Gastroesophageal sphincter (tissue), 4 donors: ENCODE measurements around the gene SERPINB10. TPM values are rescaled to one million over a fixed set of nuclear protein-coding genes. Genes with fewer than 3 reads are reported as not detected.

ENCODE experiments used
- ATAC-seq: fragments of 150-250 bp; one replicate; pipeline ENCODE4 v1.9.1; 2016; ENCODE audit warnings: mild to moderate bottlenecking, moderate library complexity
- H3K27ac ChIP-seq, 4 donors: fragments of 200-600 bp; sonication (generic) in 3 of 4; 1 replicate in 3 of 4; 2 replicates in 1 of 4; pipeline ENCODE4 v1.5.1; 2016 to 2019
- H3K27me3 ChIP-seq: fragments of 200-600 bp; sonication (generic); one replicate; pipeline ENCODE4 v1.5.1; 2019
- H3K36me3 ChIP-seq, 2 donors: fragments of 200-600 bp; sonication (generic); one replicate each; pipeline ENCODE4 v1.5.1; 2019; ENCODE audit warnings: control low read depth in 1 of 2
- H3K4me1 ChIP-seq, 3 donors: fragments of 200-600 bp; sonication (generic); 1 replicate in 2 of 3; 2 replicates in 1 of 3; pipeline ENCODE4 v1.5.1; 2016 to 2019; ENCODE audit warnings: control low read depth in 2 of 3
- H3K4me3 ChIP-seq, 2 donors: fragments of 200-600 bp; sonication (generic); one replicate each; pipeline ENCODE4 v1.5.1; 2019; ENCODE audit warnings: mild to moderate bottlenecking in 1 of 2, moderate library complexity in 1 of 2
- H3K9me3 ChIP-seq, 3 donors: fragments of 200-600 bp; sonication (generic); one replicate each; pipeline ENCODE4 v1.5.1; 2017 to 2019; ENCODE audit warnings: control low read depth in 2 of 3
- EP300 ChIP-seq: sonication (generic); formaldehyde crosslinking; IDR thresholded peaks from one replicate; pipeline ENCODE4 v1.6.1; 2017; ENCODE audit warnings: antibody characterized with exemption, mild to moderate bottlenecking
- POLR2A ChIP-seq, 2 donors: fragments of 450-650 bp; IDR thresholded peaks; one replicate each; pipeline ENCODE4 v1.6.1; 2017; ENCODE audit warnings: antibody characterized with exemption in 2 of 2, mild to moderate bottlenecking in 2 of 2, moderate library complexity in 1 of 2
- POLR2AphosphoS5 ChIP-seq: sonication (generic); formaldehyde crosslinking; IDR thresholded peaks from one replicate; pipeline ENCODE4 v1.6.1; 2017; ENCODE audit warnings: antibody characterized with exemption
- WGBS, 2 donors: methylation state at CpG; one replicate each; pipeline ENCODE4 v1.1.5; 2018; ENCODE audit warnings: low coverage in 1 of 2; 5-methylcytosine and 5-hydroxymethylcytosine counted together
- total RNA-seq, 4 donors: library from RNA; depleted of rRNA; stranded (reverse); fragments of >200 nt; gene quantifications; one replicate each; pipeline ENCODE4 v1.1.0, GENCODE V29; 2016
- TF ChIP-seq, protein P1 (sequence below), 4 experiments: fragments of 200-600 bp in 2 of 4; fragments of 450-650 bp in 2 of 4; sonication (generic) in 1 of 4; IDR thresholded peaks; one replicate each; pipeline ENCODE4 v1.5.1; 2017 to 2019; ENCODE audit warnings: antibody characterized with exemption in 4 of 4, mild to moderate bottlenecking in 2 of 4, moderate library complexity in 2 of 4

The SERPINB10 gene
- total RNA-seq, 4 donors from 2014 or later: 2.0 TPM; not detected in 3

DNA sequence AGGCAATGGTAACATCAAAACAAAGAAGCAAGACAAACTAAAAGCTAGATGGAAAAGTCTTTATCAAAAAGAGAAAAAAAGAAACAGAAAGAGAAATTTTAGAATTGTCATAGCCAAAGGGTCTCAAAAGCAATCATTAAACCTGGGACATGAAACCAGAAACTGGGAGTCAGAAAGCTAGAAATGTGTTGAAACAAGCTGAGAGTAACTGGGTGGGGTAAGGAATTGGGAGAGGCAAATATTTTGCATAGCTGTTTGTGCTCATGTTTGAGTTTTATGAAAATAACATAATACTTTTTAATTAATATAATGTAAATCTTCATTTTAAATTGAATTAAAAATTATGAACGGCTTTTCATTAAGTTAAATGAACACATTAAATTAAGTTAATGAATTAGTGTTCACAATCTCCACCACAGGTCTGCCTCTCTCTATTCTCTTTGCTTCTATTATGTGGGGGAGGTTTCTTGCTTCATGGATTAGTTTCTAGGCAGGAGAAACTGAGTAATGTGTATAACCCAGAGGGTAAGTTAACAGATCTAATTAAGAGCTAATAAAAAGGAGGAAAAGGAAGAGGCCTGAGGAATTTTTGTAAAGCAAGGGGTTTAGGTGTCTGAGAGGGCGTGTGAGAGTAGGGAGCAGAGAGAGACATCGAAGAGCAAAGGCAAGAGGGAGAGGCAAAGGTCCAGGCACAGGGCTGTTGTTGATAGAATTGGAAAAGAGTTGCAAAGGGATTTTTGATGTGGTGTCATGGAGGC lies 40.2 kb upstream of the SERPINB10 start:
- WGBS, 2 donors: 67 to 76% methylated on average over 2 to 3 of the region's 3 CpGs
- H3K4me3 ChIP-seq: no peak overlapping the region
- TF ChIP-seq EP300: no peak
- TF ChIP-seq, protein P1, sequence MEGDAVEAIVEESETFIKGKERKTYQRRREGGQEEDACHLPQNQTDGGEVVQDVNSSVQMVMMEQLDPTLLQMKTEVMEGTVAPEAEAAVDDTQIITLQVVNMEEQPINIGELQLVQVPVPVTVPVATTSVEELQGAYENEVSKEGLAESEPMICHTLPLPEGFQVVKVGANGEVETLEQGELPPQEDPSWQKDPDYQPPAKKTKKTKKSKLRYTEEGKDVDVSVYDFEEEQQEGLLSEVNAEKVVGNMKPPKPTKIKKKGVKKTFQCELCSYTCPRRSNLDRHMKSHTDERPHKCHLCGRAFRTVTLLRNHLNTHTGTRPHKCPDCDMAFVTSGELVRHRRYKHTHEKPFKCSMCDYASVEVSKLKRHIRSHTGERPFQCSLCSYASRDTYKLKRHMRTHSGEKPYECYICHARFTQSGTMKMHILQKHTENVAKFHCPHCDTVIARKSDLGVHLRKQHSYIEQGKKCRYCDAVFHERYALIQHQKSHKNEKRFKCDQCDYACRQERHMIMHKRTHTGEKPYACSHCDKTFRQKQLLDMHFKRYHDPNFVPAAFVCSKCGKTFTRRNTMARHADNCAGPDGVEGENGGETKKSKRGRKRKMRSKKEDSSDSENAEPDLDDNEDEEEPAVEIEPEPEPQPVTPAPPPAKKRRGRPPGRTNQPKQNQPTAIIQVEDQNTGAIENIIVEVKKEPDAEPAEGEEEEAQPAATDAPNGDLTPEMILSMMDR (IDR thresholded peaks at IDR 0.05): no peak
- no peak for TF ChIP-seq POLR2A (IDR thresholded peaks at IDR 0.05)
- no peak for TF ChIP-seq POLR2AphosphoS5
- H3K27ac ChIP-seq: no peak overlapping the region
- H3K4me1 ChIP-seq: no peaks in the 10 kb centered on the region
- no peaks in the 10 kb centered on the region for H3K9me3 ChIP-seq
- no peaks in the 10 kb centered on the region for H3K36me3 ChIP-seq
- H3K27me3 ChIP-seq: no peaks in the 10 kb centered on the region
- ATAC-seq: no peak

DNA sequence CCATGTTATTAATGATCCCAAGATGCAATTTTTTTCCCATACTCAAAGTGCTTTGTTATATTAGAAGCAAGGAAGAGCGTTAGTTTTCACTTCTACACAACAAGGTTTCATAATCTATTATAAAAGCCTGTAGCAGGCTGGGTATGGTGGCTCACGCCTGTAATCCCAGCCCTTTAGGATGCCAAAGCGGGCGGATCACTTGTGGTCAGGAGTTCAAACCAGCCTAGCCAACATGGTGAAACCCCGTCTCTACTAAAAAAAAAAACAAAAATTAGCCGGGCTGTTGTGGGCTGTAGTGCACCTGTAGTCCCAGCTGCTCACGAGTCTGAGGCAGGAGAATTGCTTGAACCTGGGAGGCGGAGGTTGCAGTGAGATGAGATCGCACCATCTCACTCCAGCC lies 39.2 kb upstream of the SERPINB10 start:
- no peak for ATAC-seq
- no peak overlapping the region for H3K27ac ChIP-seq
- no peak overlapping the region for H3K4me3 ChIP-seq
- TF ChIP-seq, protein P1 (IDR thresholded peaks at IDR 0.05): no peak
- TF ChIP-seq POLR2A (IDR thresholded peaks at IDR 0.05) (no peak), EP300 (no peak), POLR2AphosphoS5 (no peak)
- no peaks in the 10 kb centered on the region for H3K4me1 ChIP-seq
- no peaks in the 10 kb centered on the region for H3K27me3 ChIP-seq
- no peaks in the 10 kb centered on the region for H3K36me3 ChIP-seq
- H3K9me3 ChIP-seq: no peaks in the 10 kb centered on the region
- WGBS, 2 donors: 83 to 85% methylated on average over 6 to 9 of the region's 9 CpGs

- Histone ChIP-seq H3K27ac (no peak overlapping the region), H3K4me1 (no peaks in the 10 kb centered on the region), H3K27me3 (no peaks in the 10 kb centered on the region), H3K4me3 (no peak overlapping the region), H3K9me3 (no peaks in the 10 kb centered on the region), H3K36me3 (no peaks in the 10 kb centered on the region)
- 70 to 76% methylated on average over 6 to 8 of the region's 9 CpGs for WGBS, 2 donors
- no peak for ATAC-seq
- TF ChIP-seq, protein P1 (IDR thresholded peaks at IDR 0.05): no peak
- TF ChIP-seq POLR2AphosphoS5 (no peak), POLR2A (IDR thresholded peaks at IDR 0.05) (no peak), EP300 (no peak)
Measured at GRCh38 chr18:63869374-63869773, 38.4 kb upstream of the SERPINB10 start.

- Histone ChIP-seq H3K36me3 (no peaks in the 10 kb centered on the region), H3K27me3 (no peaks in the 10 kb centered on the region), H3K9me3 (no peaks in the 10 kb centered on the region), H3K4me1 (no peaks in the 10 kb centered on the region), H3K4me3 (no peak overlapping the region), H3K27ac (no peak overlapping the region)
- WGBS, 2 donors: 71 to 75% methylated on average over 1 to 2 of the region's 3 CpGs
- ATAC-seq: no peak
- no peak for TF ChIP-seq POLR2AphosphoS5
- no peak for TF ChIP-seq EP300
- no peak for TF ChIP-seq POLR2A (IDR thresholded peaks at IDR 0.05)
- TF ChIP-seq, protein P1 (IDR thresholded peaks at IDR 0.05): no peak
Measured at GRCh38 chr18:63869851-63870250, 37.9 kb upstream of the SERPINB10 start.

DNA sequence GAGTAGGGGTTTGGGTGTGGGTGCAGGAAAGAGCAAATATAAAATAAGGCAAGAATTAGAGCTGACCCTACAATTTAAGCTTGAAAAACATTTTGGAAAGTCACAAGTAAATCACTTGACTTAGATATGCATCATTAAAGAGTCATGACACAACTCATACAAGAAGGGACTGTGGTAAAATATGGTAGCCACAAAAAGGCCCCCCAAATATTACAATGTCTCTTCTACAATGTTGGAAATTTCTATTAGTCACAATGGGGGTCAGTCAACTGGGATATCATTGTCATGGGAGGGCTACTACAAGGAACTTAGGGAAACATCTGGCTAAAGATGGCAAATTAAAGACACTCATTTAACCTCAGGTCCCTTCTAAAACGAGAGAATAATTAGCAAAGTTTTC lies 35.9 kb upstream of the SERPINB10 start:
- no peak for ATAC-seq
- Histone ChIP-seq H3K27ac (no peak overlapping the region), H3K4me3 (no peak overlapping the region), H3K4me1 (no peaks in the 10 kb centered on the region), H3K36me3 (no peaks in the 10 kb centered on the region), H3K27me3 (no peaks in the 10 kb centered on the region), H3K9me3 (no peaks in the 10 kb centered on the region)
- WGBS, 2 donors: 44 to 60% methylated on average over 1 of the region's 1 CpG
- no peak for TF ChIP-seq POLR2A (IDR thresholded peaks at IDR 0.05)
- TF ChIP-seq EP300: no peak
- TF ChIP-seq POLR2AphosphoS5: no peak
- TF ChIP-seq, protein P1 (IDR thresholded peaks at IDR 0.05): no peak
